ENCODE measurements around the gene TAF1. TPM values are rescaled to one million over a fixed set of nuclear protein-coding genes. Genes with fewer than 3 reads are reported as not detected.

TAF1 gene
- total RNA-seq, 2 experiments from 2014 or later, result 30.2 to 48.2 TPM

DNA sequence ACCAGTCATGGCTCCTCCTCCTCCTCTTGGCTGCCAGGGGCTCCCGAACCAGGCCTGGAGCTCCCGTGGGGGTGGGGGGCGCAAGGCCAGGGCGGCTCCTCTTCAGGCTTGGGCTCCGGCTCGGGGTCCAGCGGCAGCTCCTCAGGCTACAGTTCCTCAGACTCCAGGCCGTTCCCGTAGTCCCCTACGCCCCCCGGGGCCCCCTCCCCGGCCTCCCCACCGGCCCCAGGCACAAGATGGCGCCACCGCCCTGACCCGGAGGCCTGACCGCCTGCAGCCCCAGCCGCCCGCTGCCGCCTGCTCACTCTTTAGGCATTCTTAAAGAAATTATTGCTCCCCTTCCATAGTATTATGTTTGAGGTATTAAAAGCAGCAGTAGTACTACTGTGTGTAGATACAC lies 54.5 kb downstream of the TAF1 start:
- peaks cover 75% of the 10 kb centered on the region for H3K36me3 ChIP-seq (ENCODE audit: insufficient read depth, low read length)
- no peak overlapping the region for H2AFZ ChIP-seq (ENCODE audit: low read length)
- H3K27ac ChIP-seq (ENCODE audit: low read depth, low read length, poor library complexity, severe bottlenecking), result no peak overlapping the region
- TF ChIP-seq EZH2phosphoT487 (IDR thresholded peaks at IDR 0.05; ENCODE audit: borderline replicate concordance, low read depth, low read length), result no peak
- TF ChIP-seq, protein P1, sequence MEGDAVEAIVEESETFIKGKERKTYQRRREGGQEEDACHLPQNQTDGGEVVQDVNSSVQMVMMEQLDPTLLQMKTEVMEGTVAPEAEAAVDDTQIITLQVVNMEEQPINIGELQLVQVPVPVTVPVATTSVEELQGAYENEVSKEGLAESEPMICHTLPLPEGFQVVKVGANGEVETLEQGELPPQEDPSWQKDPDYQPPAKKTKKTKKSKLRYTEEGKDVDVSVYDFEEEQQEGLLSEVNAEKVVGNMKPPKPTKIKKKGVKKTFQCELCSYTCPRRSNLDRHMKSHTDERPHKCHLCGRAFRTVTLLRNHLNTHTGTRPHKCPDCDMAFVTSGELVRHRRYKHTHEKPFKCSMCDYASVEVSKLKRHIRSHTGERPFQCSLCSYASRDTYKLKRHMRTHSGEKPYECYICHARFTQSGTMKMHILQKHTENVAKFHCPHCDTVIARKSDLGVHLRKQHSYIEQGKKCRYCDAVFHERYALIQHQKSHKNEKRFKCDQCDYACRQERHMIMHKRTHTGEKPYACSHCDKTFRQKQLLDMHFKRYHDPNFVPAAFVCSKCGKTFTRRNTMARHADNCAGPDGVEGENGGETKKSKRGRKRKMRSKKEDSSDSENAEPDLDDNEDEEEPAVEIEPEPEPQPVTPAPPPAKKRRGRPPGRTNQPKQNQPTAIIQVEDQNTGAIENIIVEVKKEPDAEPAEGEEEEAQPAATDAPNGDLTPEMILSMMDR (conservative IDR thresholded peaks at IDR 0.05; ENCODE audit: low read length), result 0 out of 2 replicates have a peak, but pooled peaks have one; percentile 20
- H3K9me2 ChIP-seq (ENCODE audit: insufficient read depth, low read length), result no peaks in the 10 kb centered on the region
- ChIA-PET POLR2A (no interaction called here), CTCF (ENCODE audit: unreplicated experiment) (no interaction called here)
- H3K9me3 ChIP-seq (ENCODE audit: low read length), result no peaks in the 10 kb centered on the region
- H3K4me1 ChIP-seq (ENCODE audit: insufficient read depth, low read length, poor library complexity, severe bottlenecking), result no peaks in the 10 kb centered on the region
- no peak overlapping the region for H3K4me3 ChIP-seq (ENCODE audit: low read depth, low read length, poor library complexity, severe bottlenecking)
- no peaks in the 10 kb centered on the region for H4K20me1 ChIP-seq (ENCODE audit: insufficient read depth, low read length)
- H3K79me2 ChIP-seq (ENCODE audit: insufficient read depth, low read depth, low read length), result no peaks in the 10 kb centered on the region
- DNase-seq (ENCODE audit: low spot score), result no peak
- BruUV-seq (replicated peaks), result no TSS peak
- intact Hi-C loops (cut with micrococcal nuclease; ENCODE audit: unreplicated experiment), result loop anchor here (10.0 kb wide), 1 partner anchor 134 kb away; no protein-coding TSS in a partner anchor
- no peak overlapping the region for H3K4me2 ChIP-seq (ENCODE audit: low read length)

DNA sequence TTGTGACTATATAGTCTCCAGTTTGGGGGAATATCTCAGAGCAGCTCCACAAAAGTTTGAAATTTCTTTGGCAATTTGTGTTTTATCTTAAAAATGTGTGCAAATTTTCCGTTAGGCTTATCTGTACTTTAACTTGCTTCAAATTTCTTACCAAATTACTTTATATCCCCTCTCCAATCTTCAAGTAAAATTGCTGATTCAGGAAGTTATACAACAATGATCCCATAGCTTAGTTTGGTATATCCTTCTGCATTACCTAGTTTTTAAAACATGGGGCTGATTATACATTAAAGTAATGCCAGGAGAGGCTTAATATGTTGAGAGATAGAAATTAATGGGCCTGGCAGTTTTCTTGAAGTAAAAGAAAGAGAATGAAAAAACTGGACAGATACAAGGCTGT lies 66.6 kb downstream of the TAF1 start:
- intact Hi-C loops (cut with micrococcal nuclease; ENCODE audit: unreplicated experiment), result no loop called here
- no peak overlapping the region for H3K4me2 ChIP-seq (ENCODE audit: low read length)
- H2AFZ ChIP-seq (ENCODE audit: low read length), result no peak overlapping the region
- no peaks in the 10 kb centered on the region for H3K4me1 ChIP-seq (ENCODE audit: insufficient read depth, low read length, poor library complexity, severe bottlenecking)
- H3K79me2 ChIP-seq (ENCODE audit: insufficient read depth, low read depth, low read length), result no peaks in the 10 kb centered on the region
- no peaks in the 10 kb centered on the region for H3K9me2 ChIP-seq (ENCODE audit: insufficient read depth, low read length)
- no peak overlapping the region for H3K27ac ChIP-seq (ENCODE audit: low read depth, low read length, poor library complexity, severe bottlenecking)
- H3K9me3 ChIP-seq (ENCODE audit: low read length), result no peaks in the 10 kb centered on the region
- POLR2A ChIA-PET, result no interaction called here
- H4K20me1 ChIP-seq (ENCODE audit: insufficient read depth, low read length), result no peaks in the 10 kb centered on the region
- DNase-seq (ENCODE audit: low spot score), result no peak
- CTCF ChIA-PET (ENCODE audit: unreplicated experiment), result no interaction called here
- peaks cover 40% of the 10 kb centered on the region for H3K36me3 ChIP-seq (ENCODE audit: insufficient read depth, low read length)
- H3K4me3 ChIP-seq (ENCODE audit: low read depth, low read length, poor library complexity, severe bottlenecking), result no peak overlapping the region
- BruUV-seq (replicated peaks), result no TSS peak
- TF ChIP-seq EZH2phosphoT487 (IDR thresholded peaks at IDR 0.05; ENCODE audit: borderline replicate concordance, low read depth, low read length), result no peak
- TF ChIP-seq, protein P1 (conservative IDR thresholded peaks at IDR 0.05; ENCODE audit: low read length), result no peak

DNA sequence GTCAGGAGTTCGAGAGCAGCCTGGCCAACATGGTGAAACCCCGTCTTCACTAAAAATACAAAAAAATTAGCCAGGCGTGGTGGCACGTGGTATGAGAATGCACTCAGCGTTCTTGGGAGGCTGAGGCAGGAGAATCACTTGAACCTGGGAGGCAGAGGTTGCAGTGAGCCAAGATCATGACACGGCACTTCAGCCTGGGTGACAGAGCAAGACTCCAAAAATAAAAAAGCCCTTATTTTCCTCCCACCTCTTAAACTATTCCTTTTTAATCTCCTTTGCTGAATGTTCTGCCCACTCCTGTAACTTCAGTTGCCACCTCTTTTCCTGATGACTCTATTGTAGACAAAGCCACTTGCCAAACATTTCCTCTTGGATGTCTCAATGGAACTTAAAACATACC lies 72.6 kb downstream of the TAF1 start:
- H3K79me2 ChIP-seq (ENCODE audit: insufficient read depth, low read depth, low read length), result no peaks in the 10 kb centered on the region
- no peaks in the 10 kb centered on the region for H3K9me2 ChIP-seq (ENCODE audit: insufficient read depth, low read length)
- ChIA-PET POLR2A (interaction anchor here (1.0 kb wide), 1 partner anchor 9 kb away, joined by 3 read pairs; no protein-coding TSS in a partner anchor), CTCF (ENCODE audit: unreplicated experiment) (no interaction called here)
- no peak overlapping the region for H3K27ac ChIP-seq (ENCODE audit: low read depth, low read length, poor library complexity, severe bottlenecking)
- no peaks in the 10 kb centered on the region for H3K9me3 ChIP-seq (ENCODE audit: low read length)
- no peak overlapping the region for H3K4me3 ChIP-seq (ENCODE audit: low read depth, low read length, poor library complexity, severe bottlenecking)
- no peak for DNase-seq (ENCODE audit: low spot score)
- H4K20me1 ChIP-seq (ENCODE audit: insufficient read depth, low read length), result no peaks in the 10 kb centered on the region
- intact Hi-C loops (cut with micrococcal nuclease; ENCODE audit: unreplicated experiment), result no loop called here
- no peak for TF ChIP-seq EZH2phosphoT487 (IDR thresholded peaks at IDR 0.05; ENCODE audit: borderline replicate concordance, low read depth, low read length)
- TF ChIP-seq, protein P1 (conservative IDR thresholded peaks at IDR 0.05; ENCODE audit: low read length), result no peak
- peaks cover 30% of the 10 kb centered on the region for H3K36me3 ChIP-seq (ENCODE audit: insufficient read depth, low read length)
- no peak overlapping the region for H3K4me2 ChIP-seq (ENCODE audit: low read length)
- H3K4me1 ChIP-seq (ENCODE audit: insufficient read depth, low read length, poor library complexity, severe bottlenecking), result no peaks in the 10 kb centered on the region
- no peak overlapping the region for H2AFZ ChIP-seq (ENCODE audit: low read length)
- no TSS peak for BruUV-seq (replicated peaks)
